ENCODE measurements around the gene B3GNT2. TPM values are rescaled to one million over a fixed set of nuclear protein-coding genes. Genes with fewer than 3 reads are reported as not detected.
"Not testable (repeated sequence)": the region's sequence is repeated elsewhere in the genome, so short reads cannot be mapped to it uniquely, and the experiment has no call there.

Gene B3GNT2, protein sequence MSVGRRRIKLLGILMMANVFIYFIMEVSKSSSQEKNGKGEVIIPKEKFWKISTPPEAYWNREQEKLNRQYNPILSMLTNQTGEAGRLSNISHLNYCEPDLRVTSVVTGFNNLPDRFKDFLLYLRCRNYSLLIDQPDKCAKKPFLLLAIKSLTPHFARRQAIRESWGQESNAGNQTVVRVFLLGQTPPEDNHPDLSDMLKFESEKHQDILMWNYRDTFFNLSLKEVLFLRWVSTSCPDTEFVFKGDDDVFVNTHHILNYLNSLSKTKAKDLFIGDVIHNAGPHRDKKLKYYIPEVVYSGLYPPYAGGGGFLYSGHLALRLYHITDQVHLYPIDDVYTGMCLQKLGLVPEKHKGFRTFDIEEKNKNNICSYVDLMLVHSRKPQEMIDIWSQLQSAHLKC
- total RNA-seq (10 to 100 TPM; 16.9 to 37.0 (median 34.7) TPM), polyA plus RNA-seq (10 to 100 TPM; 16.3 to 20.3 TPM), total RNA-seq (48.3 reads per million, percentile 70 among the genes with 10 or more reads in this experiment)

- ChIA-PET CTCF (no interaction called here), POLR2A (no interaction called here)
- Mint-ChIP-seq H3K4me1 (peaks cover 28 to 44% (median 31%) of the 10 kb centered on the region in 7 donors), H3K27me3 (peaks cover 0 to 6% (median 0%) of the 10 kb centered on the region in 5 donors), H3K27ac (peak within 1 kb of the TSS in 7 of 9 donors; percentile 83 to 95 (median 91)), H3K9me3 (no peaks in the 10 kb centered on the region), H3K36me3 (peaks cover 0 to 5% (median 0%) of the 10 kb centered on the region in 5 donors), H3K4me3 (peak within 1 kb of the TSS; percentile 82 to 93 (median 89))
- Histone ChIP-seq H3K36me3 (ENCODE audit: control insufficient read depth in 2 of 3, insufficient read depth in 3 of 3, low read length in 3 of 3) (peaks cover 0 to 10% (median 0%) of the 10 kb centered on the region in 3 experiments), H3K4me1 (ENCODE audit: control insufficient read depth in 2 of 2, insufficient read depth in 2 of 2, low read length in 2 of 2) (peaks cover 27 to 36% of the 10 kb centered on the region in 2 donors), H3K27me3 (ENCODE audit: control insufficient read depth in 2 of 2, insufficient read depth in 2 of 2, low read length in 2 of 2) (no peaks in the 10 kb centered on the region), H3K27ac (ENCODE audit: low read depth, low read length) (peak within 1 kb of the TSS; percentile 86), H3K9me3 (ENCODE audit: control insufficient read depth in 2 of 3, low read length in 3 of 3) (no peaks in the 10 kb centered on the region), H3K4me3 (ENCODE audit: low read length) (peak within 1 kb of the TSS; percentile 98)
- ATAC-seq (peak; percentile 89), DNase-seq (peak; percentile 66 to 88 (median 80))
- intact Hi-C loops (cut with micrococcal nuclease) = loop anchor here (1.0 to 10.0 kb wide), 25 partner anchors 25 to 1645 kb away; partner anchors contain the start of genes CCT4 (in 2 of the 2), COMMD1 (in 2 of the 2), MDH1 (in 2 of the 2) and PEX13 (in 2 of the 2)
Measured at GRCh38 chr2:62195421-62196277, at the start of gene B3GNT2. Gene B3GNT2, plus strand, starts transcription at chr2:62196115. Its CDS starts 26,106 bp downstream, at chr2:62222221.

DNA sequence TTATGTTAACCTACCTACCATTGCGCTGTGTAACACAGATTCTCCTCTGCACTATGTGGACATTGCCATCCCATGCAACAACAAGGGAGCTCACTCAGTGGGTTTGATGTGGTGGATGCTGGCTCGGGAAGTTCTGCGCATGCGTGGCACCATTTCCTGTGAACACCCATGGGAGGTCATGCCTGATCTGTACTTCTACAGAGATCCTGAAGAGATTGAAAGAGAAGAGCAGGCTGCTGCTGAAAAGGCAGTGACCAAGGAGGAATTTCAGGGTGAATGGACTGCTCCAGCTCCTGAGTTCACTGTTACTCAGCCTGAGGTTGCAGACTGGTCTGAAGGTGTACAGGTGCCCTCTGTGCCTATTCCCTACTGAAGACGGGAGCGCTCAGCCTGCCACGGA, 49.1 kb upstream of the B3GNT2 start:
- CTCF ChIA-PET; intact Hi-C loops (cut with micrococcal nuclease); H3K4me1 ChIP-seq (ENCODE audit: control insufficient read depth in 2 of 2, insufficient read depth in 2 of 2, low read length in 2 of 2); POLR2A ChIA-PET; H3K9me3 ChIP-seq (ENCODE audit: control insufficient read depth in 2 of 3, low read length in 3 of 3); H3K27me3 ChIP-seq (ENCODE audit: control insufficient read depth in 2 of 2, insufficient read depth in 2 of 2, low read length in 2 of 2); H3K36me3 ChIP-seq (ENCODE audit: control insufficient read depth in 2 of 3, insufficient read depth in 3 of 3, low read length in 3 of 3); H3K9me3 Mint-ChIP-seq; H3K27ac ChIP-seq (ENCODE audit: low read depth, low read length); H3K27me3 Mint-ChIP-seq; H3K4me3 ChIP-seq (ENCODE audit: low read length); ATAC-seq: not testable (repeated sequence)
- peaks cover 2 to 12% (median 6%) of the 10 kb centered on the region in 7 donors for H3K4me1 Mint-ChIP-seq
- peak in 8 of 9 donors; percentile 7 to 72 (median 50) for DNase-seq
- peak overlapping the region in 5 of 10 donors; percentile 49 to 71 (median 60) for H3K4me3 Mint-ChIP-seq
- H3K27ac Mint-ChIP-seq = peak overlapping the region in 4 of 9 donors; percentile 51 to 83 (median 72)
- peaks cover 0 to 12% (median 9%) of the 10 kb centered on the region in 5 donors for H3K36me3 Mint-ChIP-seq

- Mint-ChIP-seq H3K36me3 (peaks cover 4 to 17% (median 13%) of the 10 kb centered on the region in 5 donors), H3K4me3 (no peak overlapping the region), H3K27me3 (no peaks in the 10 kb centered on the region), H3K9me3 (peaks cover 0 to 4% (median 0%) of the 10 kb centered on the region in 11 donors), H3K4me1 (peaks cover 2 to 12% (median 6%) of the 10 kb centered on the region in 7 donors), H3K27ac (peak overlapping the region in 1 of 9 donors; percentile 34)
- Histone ChIP-seq H3K36me3 (ENCODE audit: control insufficient read depth in 2 of 3, insufficient read depth in 3 of 3, low read length in 3 of 3) (no peaks in the 10 kb centered on the region), H3K27ac (ENCODE audit: low read depth, low read length) (no peak overlapping the region), H3K27me3 (ENCODE audit: control insufficient read depth in 2 of 2, insufficient read depth in 2 of 2, low read length in 2 of 2) (no peaks in the 10 kb centered on the region), H3K4me3 (ENCODE audit: low read length) (no peak overlapping the region), H3K4me1 (ENCODE audit: control insufficient read depth in 2 of 2, insufficient read depth in 2 of 2, low read length in 2 of 2) (no peaks in the 10 kb centered on the region), H3K9me3 (ENCODE audit: control insufficient read depth in 2 of 3, low read length in 3 of 3) (no peaks in the 10 kb centered on the region)
- DNase-seq = no peak
- ChIA-PET POLR2A (no interaction called here), CTCF (no interaction called here)
- intact Hi-C loops (cut with micrococcal nuclease) = no loop called here
- peak; percentile 63 for ATAC-seq
Measured at GRCh38 chr2:62147610-62148301, 48.2 kb upstream of the B3GNT2 start.

GRCh38 chr2:62149708-62150107, 46.2 kb upstream of the B3GNT2 start:
- no peak for DNase-seq
- Mint-ChIP-seq H3K27me3 (no peaks in the 10 kb centered on the region), H3K36me3 (peaks cover 4 to 22% (median 14%) of the 10 kb centered on the region in 5 donors), H3K4me1 (peaks cover 5 to 12% (median 6%) of the 10 kb centered on the region in 7 donors), H3K9me3 (peaks cover 0 to 12% (median 0%) of the 10 kb centered on the region in 11 donors), H3K4me3 (no peak overlapping the region), H3K27ac (no peak overlapping the region)
- Histone ChIP-seq H3K36me3 (ENCODE audit: control insufficient read depth in 2 of 3, insufficient read depth in 3 of 3, low read length in 3 of 3) (no peaks in the 10 kb centered on the region), H3K4me3 (ENCODE audit: low read length) (no peak overlapping the region), H3K4me1 (ENCODE audit: control insufficient read depth in 2 of 2, insufficient read depth in 2 of 2, low read length in 2 of 2) (no peaks in the 10 kb centered on the region), H3K27ac (ENCODE audit: low read depth, low read length) (no peak overlapping the region), H3K27me3 (ENCODE audit: control insufficient read depth in 2 of 2, insufficient read depth in 2 of 2, low read length in 2 of 2) (no peaks in the 10 kb centered on the region), H3K9me3 (ENCODE audit: control insufficient read depth in 2 of 3, low read length in 3 of 3) (no peaks in the 10 kb centered on the region)
- intact Hi-C loops (cut with micrococcal nuclease) = no loop called here
- no peak for ATAC-seq
- ChIA-PET POLR2A (no interaction called here), CTCF (no interaction called here)

DNA sequence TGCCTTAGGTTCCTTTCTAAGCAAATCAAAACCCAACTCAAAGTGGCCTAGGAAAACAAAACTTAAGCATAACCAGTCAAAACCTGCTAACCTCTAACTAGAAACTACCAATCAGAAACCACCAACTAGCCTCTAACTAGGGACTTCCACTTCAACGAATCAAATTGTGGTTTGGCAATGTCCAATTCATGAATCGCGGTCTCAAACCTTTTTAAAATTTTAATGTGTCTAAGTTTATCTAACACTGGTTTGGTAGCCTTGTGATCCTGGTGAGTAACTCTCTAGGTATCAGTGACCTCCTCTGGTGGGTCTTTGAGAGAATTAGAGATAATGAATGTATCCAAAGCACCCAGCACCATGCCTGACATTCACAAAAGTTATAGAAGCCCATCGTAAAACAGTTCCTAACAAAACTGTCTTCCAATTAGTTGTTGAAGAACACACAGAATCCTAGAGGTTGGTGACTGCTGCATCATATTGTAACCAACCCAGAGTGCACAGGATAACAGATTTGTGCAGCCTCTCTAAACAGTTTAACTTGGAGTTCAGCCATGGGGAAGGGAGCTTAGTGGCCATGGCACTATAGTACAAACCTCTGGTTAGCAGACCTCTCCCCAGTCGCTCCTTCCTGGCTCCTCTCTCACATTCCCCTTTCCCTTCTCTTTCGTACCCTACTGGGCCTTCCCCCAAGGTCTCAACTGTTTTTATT, 45.2 kb upstream of the B3GNT2 start:
- intact Hi-C loops (cut with micrococcal nuclease) = no loop called here
- Histone ChIP-seq H3K27ac (ENCODE audit: low read depth, low read length) (no peak overlapping the region), H3K4me3 (ENCODE audit: low read length) (no peak overlapping the region), H3K36me3 (ENCODE audit: control insufficient read depth in 2 of 3, insufficient read depth in 3 of 3, low read length in 3 of 3) (no peaks in the 10 kb centered on the region), H3K9me3 (ENCODE audit: control insufficient read depth in 2 of 3, low read length in 3 of 3) (no peaks in the 10 kb centered on the region), H3K4me1 (ENCODE audit: control insufficient read depth in 2 of 2, insufficient read depth in 2 of 2, low read length in 2 of 2) (no peaks in the 10 kb centered on the region), H3K27me3 (ENCODE audit: control insufficient read depth in 2 of 2, insufficient read depth in 2 of 2, low read length in 2 of 2) (no peaks in the 10 kb centered on the region)
- no peak for ATAC-seq
- peaks cover 0 to 18% (median 1%) of the 10 kb centered on the region in 11 donors for H3K9me3 Mint-ChIP-seq
- DNase-seq = no peak
- ChIA-PET POLR2A (no interaction called here), CTCF (no interaction called here)
- no peak overlapping the region for H3K27ac Mint-ChIP-seq
- peaks cover 4 to 28% (median 9%) of the 10 kb centered on the region in 5 donors for H3K36me3 Mint-ChIP-seq
- H3K27me3 Mint-ChIP-seq = no peaks in the 10 kb centered on the region
- H3K4me3 Mint-ChIP-seq = no peak overlapping the region
- peaks cover 5 to 10% (median 6%) of the 10 kb centered on the region in 7 donors for H3K4me1 Mint-ChIP-seq

- Histone ChIP-seq H3K36me3 (ENCODE audit: control insufficient read depth in 2 of 3, insufficient read depth in 3 of 3, low read length in 3 of 3) (no peaks in the 10 kb centered on the region), H3K27ac (ENCODE audit: low read depth, low read length) (no peak overlapping the region), H3K27me3 (ENCODE audit: control insufficient read depth in 2 of 2, insufficient read depth in 2 of 2, low read length in 2 of 2) (no peaks in the 10 kb centered on the region), H3K4me1 (ENCODE audit: control insufficient read depth in 2 of 2, insufficient read depth in 2 of 2, low read length in 2 of 2) (no peaks in the 10 kb centered on the region), H3K4me3 (ENCODE audit: low read length) (no peak overlapping the region), H3K9me3 (ENCODE audit: control insufficient read depth in 2 of 3, low read length in 3 of 3) (no peaks in the 10 kb centered on the region)
- Mint-ChIP-seq H3K9me3 (peaks cover 0 to 18% (median 1%) of the 10 kb centered on the region in 11 donors), H3K4me1 (peaks cover 5 to 9% (median 6%) of the 10 kb centered on the region in 7 donors), H3K27ac (no peak overlapping the region), H3K4me3 (no peak overlapping the region), H3K27me3 (no peaks in the 10 kb centered on the region), H3K36me3 (peaks cover 4 to 28% (median 9%) of the 10 kb centered on the region in 5 donors)
- ChIA-PET POLR2A (no interaction called here), CTCF (no interaction called here)
- DNase-seq (no peak), ATAC-seq (no peak)
- intact Hi-C loops (cut with micrococcal nuclease) = no loop called here
Measured at GRCh38 chr2:62151306-62151638, 44.6 kb upstream of the B3GNT2 start.
